Dendritic cell treated with granulocyte-macrophage colony-stimulating factor and Interleukin-4, amounts not matched to agents 40 ng/mL and 50 ng/mL, for 4 days (primary cell): Measurements from ENCODE around the gene ZBTB2.
A peak's percentile ranks its signal among the peaks of the same experiment; 100 is the strongest.
"Not testable (repeated sequence)": the region's sequence is repeated elsewhere in the genome, so short reads cannot be mapped to it uniquely, and the experiment has no call there.

Experiments
- H3K27ac Mint-ChIP-seq: one replicate; pipeline ENCODE4 v1.8.0; 2022; ENCODE audit warnings: mild to moderate bottlenecking, mixed read lengths
- H3K27me3 Mint-ChIP-seq: one replicate; pipeline ENCODE4 v1.8.0; 2022; ENCODE audit warnings: mild to moderate bottlenecking, mixed read lengths
- H3K36me3 Mint-ChIP-seq: one replicate; pipeline ENCODE4 v1.8.0; 2022; ENCODE audit warnings: low read depth, mixed read lengths
- H3K4me1 Mint-ChIP-seq: one replicate; pipeline ENCODE4 v1.8.0; 2022; ENCODE audit warnings: low read depth, mixed read lengths
- H3K4me3 Mint-ChIP-seq: one replicate; pipeline ENCODE4 v1.8.0; 2022; ENCODE audit warnings: mild to moderate bottlenecking, moderate library complexity, mixed read lengths
- H3K9me3 Mint-ChIP-seq: one replicate; pipeline ENCODE4 v1.8.0; 2022; ENCODE audit warnings: mixed read lengths
- intact Hi-C: fragments of 100-400 bp; cut with micrococcal nuclease; formaldehyde crosslinking; loops from one replicate; pipeline ENCODE4 v1.15.0; 2022

The ZBTB2 gene

GRCh38 chr6:151349651-151350270 lies 41.6 kb downstream of the ZBTB2 start:
- H3K9me3 Mint-ChIP-seq: no peaks in the 10 kb centered on the region
- intact Hi-C loops: no loop called here
- no peaks in the 10 kb centered on the region for H3K36me3 Mint-ChIP-seq
- H3K27me3 Mint-ChIP-seq: peaks cover 2% of the 10 kb centered on the region
- no peak overlapping the region for H3K4me3 Mint-ChIP-seq
- no peak overlapping the region for H3K27ac Mint-ChIP-seq
- H3K4me1 Mint-ChIP-seq: peaks cover 10% of the 10 kb centered on the region

- H3K4me3 Mint-ChIP-seq, H3K9me3 Mint-ChIP-seq, H3K4me1 Mint-ChIP-seq, H3K36me3 Mint-ChIP-seq, H3K27me3 Mint-ChIP-seq, intact Hi-C loops, H3K27ac Mint-ChIP-seq: not testable (repeated sequence)
Measured at GRCh38 chr6:151342750-151343149, 48.6 kb downstream of the ZBTB2 start.

- intact Hi-C loops: no loop called here
- Mint-ChIP-seq H3K9me3 (no peaks in the 10 kb centered on the region), H3K27me3 (no peaks in the 10 kb centered on the region), H3K27ac (no peak overlapping the region), H3K4me3 (no peak overlapping the region), H3K4me1 (no peaks in the 10 kb centered on the region), H3K36me3 (no peaks in the 10 kb centered on the region)
Measured at GRCh38 chr6:151341476-151342195, 49.7 kb downstream of the ZBTB2 start.

GRCh38 chr6:151340219-151340978 lies 51.0 kb downstream of the ZBTB2 start:
- Mint-ChIP-seq H3K27me3 (no peaks in the 10 kb centered on the region), H3K9me3 (no peaks in the 10 kb centered on the region), H3K4me1 (no peaks in the 10 kb centered on the region), H3K27ac (no peak overlapping the region), H3K36me3 (no peaks in the 10 kb centered on the region), H3K4me3 (no peak overlapping the region)
- intact Hi-C loops: no loop called here

GRCh38 chr6:151339369-151339768 lies 52.0 kb downstream of the ZBTB2 start:
- Mint-ChIP-seq H3K27me3 (no peaks in the 10 kb centered on the region), H3K36me3 (no peaks in the 10 kb centered on the region), H3K9me3 (no peaks in the 10 kb centered on the region), H3K4me3 (no peak overlapping the region), H3K4me1 (no peaks in the 10 kb centered on the region), H3K27ac (no peak overlapping the region)
- intact Hi-C loops: no loop called here

GRCh38 chr6:151338651-151339200 lies 52.6 kb downstream of the ZBTB2 start:
- Mint-ChIP-seq H3K9me3 (no peaks in the 10 kb centered on the region), H3K4me1 (no peaks in the 10 kb centered on the region), H3K4me3 (no peak overlapping the region), H3K27me3 (peaks cover under 1% of the 10 kb centered on the region), H3K27ac (no peak overlapping the region), H3K36me3 (no peaks in the 10 kb centered on the region)
- intact Hi-C loops: no loop called here

GRCh38 chr6:151335930-151336329 lies 55.4 kb downstream of the ZBTB2 start:
- intact Hi-C loops: no loop called here
- Mint-ChIP-seq H3K27me3 (peaks cover 8% of the 10 kb centered on the region), H3K4me1 (no peaks in the 10 kb centered on the region), H3K36me3 (no peaks in the 10 kb centered on the region), H3K9me3 (no peaks in the 10 kb centered on the region), H3K27ac (no peak overlapping the region), H3K4me3 (no peak overlapping the region)

- H3K4me1 Mint-ChIP-seq: peaks cover 9% of the 10 kb centered on the region
- no peaks in the 10 kb centered on the region for H3K36me3 Mint-ChIP-seq
- H3K9me3 Mint-ChIP-seq: no peaks in the 10 kb centered on the region
- H3K27ac Mint-ChIP-seq: no peak overlapping the region
- intact Hi-C loops: no loop called here
- H3K4me3 Mint-ChIP-seq: no peak overlapping the region
- H3K27me3 Mint-ChIP-seq: peaks cover 44% of the 10 kb centered on the region
Measured at GRCh38 chr6:151330130-151330696, 61.1 kb downstream of the ZBTB2 start.

- no peaks in the 10 kb centered on the region for H3K36me3 Mint-ChIP-seq
- intact Hi-C loops: no loop called here
- H3K27ac Mint-ChIP-seq: no peak overlapping the region
- H3K4me1 Mint-ChIP-seq: peaks cover 20% of the 10 kb centered on the region
- H3K9me3 Mint-ChIP-seq: no peaks in the 10 kb centered on the region
- H3K4me3 Mint-ChIP-seq: no peak overlapping the region
- H3K27me3 Mint-ChIP-seq: peaks cover 63% of the 10 kb centered on the region
Measured at GRCh38 chr6:151327101-151327500, 64.3 kb downstream of the ZBTB2 start.

GRCh38 chr6:151326116-151326825 lies 65.1 kb downstream of the ZBTB2 start:
- H3K36me3 Mint-ChIP-seq: no peaks in the 10 kb centered on the region
- H3K4me1 Mint-ChIP-seq: peaks cover 20% of the 10 kb centered on the region
- H3K4me3 Mint-ChIP-seq: peak overlapping the region; percentile 58
- H3K27me3 Mint-ChIP-seq: peaks cover 58% of the 10 kb centered on the region
- no peaks in the 10 kb centered on the region for H3K9me3 Mint-ChIP-seq
- H3K27ac Mint-ChIP-seq: no peak overlapping the region
- intact Hi-C loops: no loop called here

GRCh38 chr6:151325075-151326050 lies 66.0 kb downstream of the ZBTB2 start:
- Mint-ChIP-seq H3K27me3 (peaks cover 58% of the 10 kb centered on the region), H3K36me3 (no peaks in the 10 kb centered on the region), H3K9me3 (no peaks in the 10 kb centered on the region), H3K4me3 (peak overlapping the region; percentile 58), H3K4me1 (peaks cover 20% of the 10 kb centered on the region), H3K27ac (no peak overlapping the region)
- intact Hi-C loops: no loop called here

GRCh38 chr6:151324488-151324825 lies 66.9 kb downstream of the ZBTB2 start:
- Mint-ChIP-seq H3K27me3 (peaks cover 60% of the 10 kb centered on the region), H3K9me3 (no peaks in the 10 kb centered on the region), H3K27ac (no peak overlapping the region), H3K4me1 (peaks cover 20% of the 10 kb centered on the region), H3K36me3 (no peaks in the 10 kb centered on the region), H3K4me3 (no peak overlapping the region)
- intact Hi-C loops: loop anchor here (1.0 kb wide), 2 partner anchors 310 to 432 kb away; no protein-coding TSS in a partner anchor
